ENCODE results near the gene LGMN.

The LGMN gene

DNA sequence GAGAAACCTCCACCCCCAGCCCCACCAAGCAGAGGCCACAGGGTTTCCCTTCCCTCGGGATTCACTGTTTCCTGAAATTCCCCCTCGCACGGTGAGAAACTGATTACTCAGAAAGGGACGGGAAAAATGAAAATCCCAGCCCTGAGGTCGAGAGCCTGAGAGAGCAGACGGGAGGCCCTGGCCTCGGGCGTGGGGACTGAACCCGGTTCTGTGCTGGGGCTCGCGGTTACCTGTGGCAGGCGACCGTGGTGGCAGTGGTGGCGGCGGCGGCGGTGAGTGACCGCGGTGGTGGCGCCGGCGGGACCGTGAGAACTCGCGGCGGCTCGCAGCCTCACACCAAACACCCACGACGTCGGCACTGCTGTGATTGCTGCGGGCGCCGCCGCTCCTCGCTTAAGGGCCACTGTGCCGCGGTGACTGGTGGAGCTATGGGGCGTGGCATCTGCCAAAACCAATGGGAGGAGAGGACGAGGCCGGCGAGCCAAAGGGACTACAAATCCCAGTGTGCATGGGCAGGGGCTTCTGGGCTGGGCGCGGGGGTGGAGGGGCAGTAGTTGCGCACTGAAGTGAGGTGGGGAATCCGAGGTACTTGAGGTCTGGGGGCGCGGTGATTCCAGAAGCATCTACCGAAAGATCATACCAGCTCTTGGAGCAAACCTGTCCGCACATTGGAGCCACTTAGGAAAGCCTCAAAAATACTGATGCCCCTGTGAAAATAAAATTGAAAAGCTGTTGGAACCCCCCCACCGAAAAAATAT, at the start of gene LGMN:
TSS of gene LGMN (minus strand) at position 369 of the 758 bp plus-strand sequence. CDS start 15,841 bp downstream, outside the sequence.
- Histone ChIP-seq H3K27me3 (ENCODE audit: control insufficient read depth, insufficient read depth, low read length) (no peaks in the 10 kb centered on the region), H3K4me1 (ENCODE audit: control insufficient read depth, insufficient read depth, low read length) (peaks cover 4% of the 10 kb centered on the region), H3K4me3 (ENCODE audit: low read length) (peak within 1 kb of the TSS; percentile 84), H3K27ac (ENCODE audit: low read depth, low read length) (peak within 1 kb of the TSS; percentile 86), H3K36me3 (ENCODE audit: control insufficient read depth, insufficient read depth, low read length) (no peaks in the 10 kb centered on the region), H3K9ac (ENCODE audit: low read length) (peak within 1 kb of the TSS; percentile 0)

DNA sequence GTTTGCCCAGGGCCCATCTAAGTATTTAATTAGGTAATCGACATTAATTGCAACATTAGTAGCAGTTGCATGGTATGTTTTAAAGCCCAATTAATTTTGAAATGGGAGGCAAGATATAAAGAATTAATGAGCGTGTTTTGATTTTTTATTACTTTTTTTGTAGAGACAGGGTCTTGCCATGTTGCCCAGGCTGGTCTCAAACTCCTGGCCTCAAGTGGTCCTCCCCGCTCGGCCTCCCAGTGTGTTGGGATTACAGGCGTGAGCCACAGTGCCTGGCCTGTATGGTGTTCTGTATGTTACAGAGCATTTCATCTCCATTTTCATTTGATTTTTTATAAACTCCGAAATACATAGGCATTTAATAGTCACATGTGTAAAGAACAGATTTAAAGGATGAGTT, 46.5 kb upstream of the LGMN start:
- Histone ChIP-seq H3K4me3 (ENCODE audit: low read length) (peak overlapping the region; percentile 88), H3K4me1 (ENCODE audit: control insufficient read depth, insufficient read depth, low read length) (no peaks in the 10 kb centered on the region), H3K36me3 (ENCODE audit: control insufficient read depth, insufficient read depth, low read length) (peaks cover 8% of the 10 kb centered on the region), H3K27ac (ENCODE audit: low read depth, low read length) (peak overlapping the region; percentile 91), H3K9ac (ENCODE audit: low read length) (peak overlapping the region; percentile 95), H3K27me3 (ENCODE audit: control insufficient read depth, insufficient read depth, low read length) (no peaks in the 10 kb centered on the region)

DNA sequence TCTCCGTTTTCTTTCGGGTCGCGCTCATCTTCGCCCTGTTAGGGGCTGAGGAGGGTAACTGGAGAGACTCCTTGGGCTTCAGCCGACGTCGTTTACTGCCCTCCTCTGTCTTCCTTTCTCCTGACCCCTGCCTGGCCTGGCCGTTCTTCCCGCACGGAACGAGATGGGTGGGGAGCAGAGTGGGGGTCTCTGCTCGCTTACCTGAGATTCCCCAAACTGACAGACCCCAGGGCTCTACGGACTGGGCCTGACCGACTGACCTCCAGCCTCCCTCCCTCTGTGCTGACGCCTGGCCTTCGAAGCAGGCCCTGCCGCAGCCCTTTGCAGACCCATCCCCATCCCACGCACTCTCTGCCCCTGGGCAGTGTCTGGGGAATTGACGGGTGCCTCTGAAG, 46.1 kb upstream of the LGMN start:
- H3K9ac ChIP-seq (ENCODE audit: low read length), result peak overlapping the region; percentile 95
- peak overlapping the region; percentile 88 for H3K4me3 ChIP-seq (ENCODE audit: low read length)
- H3K4me1 ChIP-seq (ENCODE audit: control insufficient read depth, insufficient read depth, low read length), result no peaks in the 10 kb centered on the region
- H3K36me3 ChIP-seq (ENCODE audit: control insufficient read depth, insufficient read depth, low read length), result peaks cover 8% of the 10 kb centered on the region
- H3K27me3 ChIP-seq (ENCODE audit: control insufficient read depth, insufficient read depth, low read length), result no peaks in the 10 kb centered on the region
- H3K27ac ChIP-seq (ENCODE audit: low read depth, low read length), result peak overlapping the region; percentile 91

DNA sequence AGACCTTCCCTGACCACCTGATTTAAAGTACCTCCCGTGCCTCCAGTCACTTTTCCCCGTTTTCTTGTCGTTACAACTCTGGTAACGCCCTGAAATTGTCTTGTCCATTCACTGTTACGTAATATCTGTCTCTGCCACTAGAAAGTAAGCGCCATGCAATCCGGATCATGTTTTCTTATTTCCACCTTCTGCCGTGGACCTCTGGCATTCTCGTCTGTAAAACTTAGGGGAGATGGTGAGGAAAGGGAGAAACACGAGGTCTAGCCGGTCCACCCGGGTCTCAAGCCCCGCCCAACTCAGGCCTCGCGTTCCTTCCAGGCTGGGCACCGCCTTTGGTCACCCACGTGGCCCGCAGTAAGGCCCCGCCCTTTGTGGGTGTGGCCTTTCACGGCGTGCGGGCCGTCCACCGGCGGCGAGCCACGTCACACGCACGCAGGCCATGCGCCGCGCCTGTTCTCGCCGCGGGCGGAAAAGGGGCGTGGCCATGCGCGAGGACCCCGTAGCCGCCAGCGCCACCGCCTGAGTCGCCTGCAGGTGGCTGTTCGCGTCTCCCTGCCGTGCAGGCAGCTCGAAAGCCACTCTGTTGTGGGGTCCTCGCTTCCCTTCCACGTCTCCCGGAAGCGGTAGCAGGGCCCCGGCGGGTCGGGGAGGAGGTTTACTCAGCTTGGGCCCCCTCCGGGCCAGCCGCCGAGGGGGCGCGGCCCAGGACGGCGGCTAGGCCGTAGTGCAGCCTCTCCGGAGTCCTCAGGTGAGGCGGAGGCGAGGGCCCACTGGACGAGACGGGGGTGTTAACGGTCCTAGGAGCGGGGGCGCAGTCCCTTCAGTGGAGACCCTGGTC, 45.5 kb upstream of the LGMN start, which contains the start of gene GOLGA5:
TSS of gene GOLGA5 (plus strand) at position 597 of the 838 bp plus-strand sequence. CDS start 3,133 bp downstream, outside the sequence.
- H3K36me3 ChIP-seq (ENCODE audit: control insufficient read depth, insufficient read depth, low read length), result peaks cover 8% of the 10 kb centered on the region
- H3K27me3 ChIP-seq (ENCODE audit: control insufficient read depth, insufficient read depth, low read length), result no peaks in the 10 kb centered on the region
- H3K27ac ChIP-seq (ENCODE audit: low read depth, low read length), result peak within 1 kb of the TSS; percentile 91
- peak within 1 kb of the TSS; percentile 88 for H3K4me3 ChIP-seq (ENCODE audit: low read length)
- H3K9ac ChIP-seq (ENCODE audit: low read length), result peak within 1 kb of the TSS; percentile 95
- no peaks in the 10 kb centered on the region for H3K4me1 ChIP-seq (ENCODE audit: control insufficient read depth, insufficient read depth, low read length)

DNA sequence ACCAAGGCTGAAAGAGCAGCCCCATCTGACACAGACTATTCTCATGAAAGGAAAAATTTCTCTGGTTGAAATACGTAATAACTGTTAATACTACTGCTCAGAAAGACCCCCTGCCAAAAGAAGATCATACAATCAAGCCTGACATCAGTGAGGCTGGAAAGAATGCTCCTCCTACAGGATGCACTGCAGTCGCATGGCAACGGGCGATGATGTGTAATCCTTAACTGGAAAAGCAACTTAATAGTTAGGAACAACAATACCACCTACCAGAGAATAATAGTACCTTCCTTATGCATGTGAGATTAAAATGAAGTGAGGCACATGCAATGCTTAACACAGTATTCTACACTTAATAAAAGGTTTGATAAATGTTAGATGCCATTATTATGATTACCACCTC, 44.5 kb upstream of the LGMN start:
- peaks cover 6% of the 10 kb centered on the region for H3K36me3 ChIP-seq (ENCODE audit: control insufficient read depth, insufficient read depth, low read length)
- H3K27ac ChIP-seq (ENCODE audit: low read depth, low read length), result no peak overlapping the region
- H3K27me3 ChIP-seq (ENCODE audit: control insufficient read depth, insufficient read depth, low read length), result no peaks in the 10 kb centered on the region
- no peaks in the 10 kb centered on the region for H3K4me1 ChIP-seq (ENCODE audit: control insufficient read depth, insufficient read depth, low read length)
- H3K4me3 ChIP-seq (ENCODE audit: low read length), result no peak overlapping the region
- no peak overlapping the region for H3K9ac ChIP-seq (ENCODE audit: low read length)

DNA sequence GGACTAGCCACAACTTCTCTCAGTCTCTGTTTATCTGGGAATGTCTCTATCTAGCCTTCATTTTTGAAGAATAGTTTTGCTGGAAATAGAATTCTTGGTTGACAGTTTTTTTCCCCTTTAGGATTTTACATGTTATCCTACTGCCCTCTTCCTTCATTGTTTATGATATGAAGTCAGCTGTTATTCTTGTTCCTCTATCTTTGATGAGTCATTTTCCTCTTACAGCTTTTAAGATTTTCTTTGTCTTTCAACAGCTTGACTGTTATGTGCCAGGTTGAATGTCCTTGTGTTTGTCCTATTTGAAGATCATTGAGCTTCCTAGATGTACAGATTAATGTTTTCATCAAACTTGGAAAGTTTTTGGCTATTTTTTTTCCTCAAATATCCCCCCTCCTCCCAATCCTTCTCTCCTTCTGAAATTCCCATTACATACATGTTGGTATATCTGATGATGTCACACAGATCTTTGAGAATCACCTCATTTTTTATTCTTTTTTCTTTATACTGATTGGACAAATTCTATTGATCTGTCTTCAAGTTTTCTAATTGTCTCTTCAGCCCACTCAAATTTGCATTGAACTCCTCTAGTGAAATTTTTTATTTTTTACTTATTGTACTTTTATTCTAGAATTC, 41.1 kb upstream of the LGMN start:
- no peak overlapping the region for H3K9ac ChIP-seq (ENCODE audit: low read length)
- H3K36me3 ChIP-seq (ENCODE audit: control insufficient read depth, insufficient read depth, low read length), result no peaks in the 10 kb centered on the region

DNA sequence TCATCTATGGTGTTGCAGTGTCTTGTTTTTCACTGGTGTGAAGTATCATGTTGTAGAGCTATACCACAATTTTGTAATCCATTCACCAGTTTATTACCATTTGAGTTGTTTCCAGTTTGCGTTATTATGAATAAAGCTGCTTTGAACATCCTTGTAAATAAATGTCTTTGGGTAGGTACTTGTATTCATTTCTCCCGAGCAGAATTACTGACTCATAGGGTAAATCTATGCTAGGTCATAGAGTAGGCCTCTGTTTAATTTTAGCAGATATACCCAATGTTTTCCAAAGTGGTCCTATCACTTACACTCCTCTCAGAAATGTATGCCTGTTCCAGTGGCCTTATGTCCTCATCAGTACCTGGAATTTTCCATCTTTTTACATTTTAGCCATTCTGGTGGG, 39.1 kb upstream of the LGMN start:
- Histone ChIP-seq H3K4me3 (ENCODE audit: low read length) (no peak overlapping the region), H3K27ac (ENCODE audit: low read depth, low read length) (no peak overlapping the region), H3K27me3 (ENCODE audit: control insufficient read depth, insufficient read depth, low read length) (no peaks in the 10 kb centered on the region), H3K9ac (ENCODE audit: low read length) (no peak overlapping the region), H3K4me1 (ENCODE audit: control insufficient read depth, insufficient read depth, low read length) (no peaks in the 10 kb centered on the region), H3K36me3 (ENCODE audit: control insufficient read depth, insufficient read depth, low read length) (no peaks in the 10 kb centered on the region)

More for the DNA sequence above, 41.1 kb upstream of the LGMN start:
- Histone ChIP-seq H3K4me3 (ENCODE audit: low read length) (no peak overlapping the region), H3K4me1 (ENCODE audit: control insufficient read depth, insufficient read depth, low read length) (no peaks in the 10 kb centered on the region), H3K27me3 (ENCODE audit: control insufficient read depth, insufficient read depth, low read length) (no peaks in the 10 kb centered on the region), H3K27ac (ENCODE audit: low read depth, low read length) (no peak overlapping the region)

DNA sequence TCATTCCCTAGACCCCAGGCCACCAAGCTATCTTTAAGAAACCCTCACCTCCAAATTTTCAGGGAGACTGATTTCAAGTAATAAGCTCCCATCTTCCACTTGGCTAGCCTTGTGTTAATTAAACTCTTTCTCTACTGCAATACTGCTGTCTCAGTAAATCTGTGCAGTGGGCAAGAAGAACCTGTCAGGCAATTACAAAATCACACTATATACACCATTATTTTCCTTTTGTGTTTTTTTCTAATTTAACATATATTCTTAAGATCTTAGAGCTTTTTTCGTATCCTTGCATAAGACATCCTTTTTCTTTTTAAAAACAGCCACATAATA, 38.0 kb upstream of the LGMN start:
- H3K36me3 ChIP-seq (ENCODE audit: control insufficient read depth, insufficient read depth, low read length), result no peaks in the 10 kb centered on the region
- no peak overlapping the region for H3K4me3 ChIP-seq (ENCODE audit: low read length)
- H3K27ac ChIP-seq (ENCODE audit: low read depth, low read length), result no peak overlapping the region
- no peak overlapping the region for H3K9ac ChIP-seq (ENCODE audit: low read length)
- no peaks in the 10 kb centered on the region for H3K27me3 ChIP-seq (ENCODE audit: control insufficient read depth, insufficient read depth, low read length)
- H3K4me1 ChIP-seq (ENCODE audit: control insufficient read depth, insufficient read depth, low read length), result no peaks in the 10 kb centered on the region

DNA sequence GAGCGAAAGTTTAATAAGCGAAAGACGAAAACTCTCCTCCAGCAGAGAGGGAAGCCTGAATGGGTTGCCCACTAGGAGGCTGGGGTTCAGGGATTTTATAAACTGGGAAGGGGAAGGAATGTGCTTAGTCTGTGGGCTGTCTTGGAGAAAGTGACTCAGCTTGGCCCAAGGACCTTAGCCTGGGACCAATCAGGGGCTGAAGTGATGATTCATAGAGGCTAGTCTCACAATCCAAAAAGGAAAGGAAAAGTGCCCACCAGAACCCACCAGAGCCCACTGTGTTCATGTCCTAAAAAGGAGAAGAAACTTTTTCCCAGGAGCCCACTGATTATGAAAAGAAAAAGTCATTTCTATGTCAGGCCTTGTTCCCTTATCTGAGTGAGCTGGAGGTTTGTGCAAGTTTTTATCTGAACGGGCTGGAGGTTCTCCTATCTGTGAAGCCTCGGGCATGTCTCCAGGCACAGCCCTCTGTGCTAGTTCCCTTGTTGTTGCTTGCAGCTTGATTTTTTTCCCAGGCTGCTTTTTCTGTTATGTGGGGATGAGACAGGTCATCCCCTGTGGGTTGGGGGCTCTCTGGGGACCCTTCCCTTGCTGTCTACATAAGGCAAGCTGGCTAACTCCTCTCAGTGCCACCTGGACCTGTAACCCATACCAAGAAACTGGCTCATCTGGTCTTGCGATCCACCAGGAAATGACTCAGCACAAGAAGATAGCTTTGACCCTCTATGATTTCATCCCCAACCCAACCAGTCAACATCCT, 37.4 kb upstream of the LGMN start:
- no peaks in the 10 kb centered on the region for H3K27me3 ChIP-seq (ENCODE audit: control insufficient read depth, insufficient read depth, low read length)
- H3K4me3 ChIP-seq (ENCODE audit: low read length), result no peak overlapping the region
- H3K9ac ChIP-seq (ENCODE audit: low read length), result no peak overlapping the region
- H3K36me3 ChIP-seq (ENCODE audit: control insufficient read depth, insufficient read depth, low read length), result no peaks in the 10 kb centered on the region
- H3K27ac ChIP-seq (ENCODE audit: low read depth, low read length), result no peak overlapping the region
- H3K4me1 ChIP-seq (ENCODE audit: control insufficient read depth, insufficient read depth, low read length), result no peaks in the 10 kb centered on the region

DNA sequence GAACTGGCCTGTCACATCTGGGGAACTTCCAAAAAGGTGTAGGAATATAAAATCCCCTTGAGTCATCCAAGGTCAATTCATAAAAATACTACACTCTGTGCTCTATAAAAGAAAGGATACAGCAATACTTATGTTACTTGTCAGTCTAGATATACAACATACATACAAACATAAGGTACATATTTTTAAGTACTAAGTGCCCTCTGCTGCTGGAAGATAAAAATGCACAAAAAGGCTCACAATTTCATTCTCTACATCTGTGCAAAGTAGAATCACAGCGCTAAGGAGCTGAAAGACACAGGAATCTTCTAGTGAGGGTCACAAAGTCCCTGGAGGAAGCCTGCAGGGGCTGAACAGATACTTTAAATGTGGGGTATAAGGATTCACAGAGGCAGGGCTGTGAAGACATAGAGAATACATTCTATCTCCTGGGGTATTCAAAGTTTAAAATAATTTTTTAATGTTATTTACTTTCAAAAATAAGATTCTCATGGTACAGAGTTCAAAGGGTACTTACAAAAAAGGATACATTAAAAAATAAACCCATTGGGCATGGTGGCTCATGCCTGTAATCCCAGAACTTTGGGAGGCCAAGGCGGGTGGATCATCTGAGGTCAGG, 35.5 kb upstream of the LGMN start:
- Histone ChIP-seq H3K27me3 (ENCODE audit: control insufficient read depth, insufficient read depth, low read length) (no peaks in the 10 kb centered on the region), H3K9ac (ENCODE audit: low read length) (no peak overlapping the region), H3K36me3 (ENCODE audit: control insufficient read depth, insufficient read depth, low read length) (no peaks in the 10 kb centered on the region), H3K4me1 (ENCODE audit: control insufficient read depth, insufficient read depth, low read length) (no peaks in the 10 kb centered on the region), H3K4me3 (ENCODE audit: low read length) (no peak overlapping the region), H3K27ac (ENCODE audit: low read depth, low read length) (no peak overlapping the region)

DNA sequence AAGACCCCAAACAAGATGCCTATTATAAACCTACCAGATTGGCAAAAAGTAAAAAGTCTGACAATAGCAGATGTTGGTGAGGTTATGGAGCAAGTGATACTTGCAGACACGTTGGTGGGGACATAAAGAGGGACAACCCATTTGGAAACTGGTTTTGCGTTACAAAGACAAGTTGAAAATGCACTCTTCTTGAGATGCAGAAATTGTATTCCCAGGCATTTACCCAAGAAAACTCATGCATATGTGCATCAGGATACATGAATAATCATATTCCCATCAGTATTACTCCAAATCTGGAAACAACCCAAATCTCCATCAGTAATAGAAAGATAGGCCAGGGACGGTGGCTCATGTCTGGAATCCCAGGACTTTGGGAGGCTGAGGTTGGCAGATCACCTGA, 32.9 kb upstream of the LGMN start:
- Histone ChIP-seq H3K27me3 (ENCODE audit: control insufficient read depth, insufficient read depth, low read length) (no peaks in the 10 kb centered on the region), H3K4me3 (ENCODE audit: low read length) (no peak overlapping the region), H3K36me3 (ENCODE audit: control insufficient read depth, insufficient read depth, low read length) (no peaks in the 10 kb centered on the region), H3K9ac (ENCODE audit: low read length) (no peak overlapping the region), H3K27ac (ENCODE audit: low read depth, low read length) (no peak overlapping the region), H3K4me1 (ENCODE audit: control insufficient read depth, insufficient read depth, low read length) (no peaks in the 10 kb centered on the region)
